Measurements from ENCODE around the gene TUBB2A. TPM values are rescaled to one million over a fixed set of nuclear protein-coding genes. Genes with fewer than 3 reads are reported as not detected.
A peak's percentile ranks its signal among the peaks of the same experiment; 100 is the strongest.
"Not testable (repeated sequence)": the region's sequence is repeated elsewhere in the genome, so short reads cannot be mapped to it uniquely, and the experiment has no call there.

The TUBB2A gene
- total RNA-seq (2014; rRNA removed; shearing (Covaris generic)), result 291 and 339 TPM in 2 replicates

DNA sequence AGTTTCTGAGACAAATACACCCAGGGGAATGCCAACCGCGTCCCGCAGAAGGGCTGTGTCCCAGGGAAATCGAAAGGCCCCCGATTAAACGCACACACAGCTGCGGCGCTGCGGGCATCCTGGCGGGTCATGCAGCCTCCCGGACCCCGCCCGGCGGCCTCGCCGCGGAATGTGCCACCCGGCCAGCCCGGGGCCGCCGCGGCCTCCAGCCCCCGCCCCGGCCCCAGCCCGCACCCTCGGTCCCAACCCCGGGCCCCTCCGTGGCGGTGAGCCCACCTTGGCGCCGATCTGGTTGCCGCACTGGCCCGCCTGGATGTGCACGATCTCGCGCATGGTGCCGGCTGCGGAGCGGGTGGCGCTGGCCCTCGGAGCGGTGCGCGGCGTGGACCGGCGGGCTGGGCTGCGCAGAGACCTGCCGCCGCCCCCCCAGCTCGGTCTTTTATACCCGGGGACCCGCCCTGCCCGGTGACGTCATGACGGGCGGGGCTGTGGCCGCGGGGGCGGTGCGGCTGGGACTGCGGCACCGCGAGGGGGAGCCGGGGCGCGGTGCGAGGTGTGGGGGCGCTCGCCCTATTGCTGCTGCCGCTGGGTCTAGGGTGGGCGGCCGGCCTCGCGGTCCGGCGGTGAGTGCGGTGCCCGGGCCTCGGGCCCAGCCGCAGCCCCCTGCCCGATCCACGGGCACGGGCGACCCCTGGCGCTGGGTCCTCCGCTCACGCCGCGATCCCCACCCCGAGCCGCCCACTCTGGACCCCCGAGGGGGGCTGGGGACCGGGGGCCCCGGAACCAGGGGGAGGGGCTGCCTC is at the start of gene TUBB2A:
Gene TUBB2A (minus strand): TSS at position 414 of the 803 bp plus-strand sequence. CDS start 81 bp downstream, at position 333.
- peak; percentile 54 for DNase-seq (ENCODE audit: low spot score)

DNA sequence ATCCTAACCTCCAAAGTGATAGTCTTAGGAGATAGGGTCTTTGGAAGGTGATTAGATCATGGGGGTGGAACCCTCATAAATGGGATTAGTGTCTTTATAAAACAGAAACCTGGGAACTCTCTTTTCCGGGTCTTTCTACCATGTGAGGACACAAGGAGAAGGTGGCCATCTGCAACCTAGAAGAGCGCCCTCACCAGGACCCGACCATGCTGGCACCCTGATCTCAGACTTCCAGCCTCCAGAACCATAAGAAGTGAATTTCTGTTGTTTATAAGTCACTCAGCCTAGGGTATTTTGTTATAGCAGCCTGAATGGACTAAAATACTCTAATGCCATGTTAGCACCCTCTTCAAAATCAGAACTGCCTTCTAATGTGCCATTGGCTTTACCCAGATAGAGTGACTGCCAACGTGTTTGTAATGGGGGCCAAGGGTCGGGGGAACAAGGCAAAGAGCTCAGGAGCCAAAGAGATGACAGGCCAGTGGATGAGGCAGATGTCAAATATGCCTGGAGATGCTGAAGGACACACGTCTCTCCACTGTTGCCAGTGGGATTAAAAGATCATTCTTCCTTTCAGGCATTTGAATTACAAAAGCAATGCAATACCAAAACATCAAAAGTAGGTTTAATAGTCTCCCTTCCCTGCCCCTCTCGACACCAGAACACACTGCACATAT is 49.1 kb upstream of the TUBB2A start:
- no peak for DNase-seq (ENCODE audit: low spot score)

DNA sequence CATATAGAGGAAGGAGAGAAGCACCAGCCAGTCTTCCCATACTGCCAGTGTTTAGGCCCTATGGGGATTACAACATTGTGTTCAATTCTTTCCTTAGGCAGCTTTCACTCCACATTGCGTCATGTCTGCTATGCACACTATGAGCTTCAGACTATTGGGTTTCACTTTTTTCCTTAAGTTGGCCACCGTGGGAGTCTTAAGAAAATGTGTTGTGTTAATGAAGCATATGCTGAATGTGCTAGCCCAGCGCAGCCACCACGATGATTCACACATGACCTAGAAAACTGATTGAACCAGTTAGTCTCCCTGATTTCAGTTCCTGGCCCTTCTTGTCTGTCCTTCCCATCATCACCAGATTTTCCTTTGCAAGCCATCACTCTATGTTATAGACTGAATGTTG is 48.6 kb upstream of the TUBB2A start:
- peak; percentile 36 for DNase-seq (ENCODE audit: low spot score)

DNA sequence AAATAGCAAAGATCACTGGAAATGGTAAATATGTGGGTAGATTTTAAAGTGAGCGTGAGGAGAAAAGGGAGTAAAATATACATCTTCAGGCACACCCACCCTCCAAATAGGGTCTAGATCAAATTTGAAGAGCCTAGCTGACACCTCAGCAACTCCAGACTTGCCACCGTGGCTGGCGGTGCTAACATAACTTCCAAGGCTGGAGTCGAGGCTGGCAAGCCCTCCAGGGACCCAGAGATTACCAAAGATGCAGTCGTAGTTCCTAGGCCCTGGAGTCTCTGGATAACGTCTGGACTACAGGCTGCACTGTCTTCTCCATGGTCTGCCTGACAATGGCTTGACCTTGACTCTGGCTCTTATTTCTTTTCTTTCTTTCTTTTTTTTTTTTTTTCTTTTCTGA is 47.6 kb upstream of the TUBB2A start:
- no peak for DNase-seq (ENCODE audit: low spot score)

DNA sequence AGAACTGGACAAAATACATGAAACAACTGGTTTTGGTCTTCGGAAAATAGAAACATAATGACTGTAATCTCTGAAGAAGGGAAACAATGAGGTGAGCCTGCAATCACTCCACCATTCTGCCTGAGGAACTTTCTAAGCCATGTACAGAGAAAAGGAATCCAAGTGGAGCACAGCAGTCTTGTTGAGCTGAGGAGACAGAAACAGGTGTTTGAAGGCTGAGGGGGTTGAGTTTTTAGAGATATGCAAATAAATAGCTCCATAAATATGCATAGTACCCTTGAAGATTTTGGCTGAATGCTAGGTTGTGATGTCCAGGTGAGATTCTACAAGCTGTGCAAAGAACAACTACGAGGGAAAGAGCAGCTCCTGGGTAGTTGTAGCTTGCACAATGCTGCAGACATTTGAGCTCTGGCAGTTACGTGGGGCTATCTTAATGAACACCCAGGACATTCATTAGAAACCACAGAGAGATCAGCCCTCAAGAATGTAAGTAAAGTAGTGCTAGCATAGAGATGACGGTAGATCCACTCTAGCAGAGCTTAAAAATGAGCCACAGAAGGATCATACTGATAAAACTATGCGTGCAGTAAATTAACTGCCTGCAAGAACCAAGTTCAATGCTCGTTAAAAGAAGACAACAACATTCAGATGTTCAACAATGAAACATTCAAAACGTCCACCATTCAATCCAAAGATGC is 45.8 kb upstream of the TUBB2A start:
- peak; percentile 54 for DNase-seq (ENCODE audit: low spot score)

DNA sequence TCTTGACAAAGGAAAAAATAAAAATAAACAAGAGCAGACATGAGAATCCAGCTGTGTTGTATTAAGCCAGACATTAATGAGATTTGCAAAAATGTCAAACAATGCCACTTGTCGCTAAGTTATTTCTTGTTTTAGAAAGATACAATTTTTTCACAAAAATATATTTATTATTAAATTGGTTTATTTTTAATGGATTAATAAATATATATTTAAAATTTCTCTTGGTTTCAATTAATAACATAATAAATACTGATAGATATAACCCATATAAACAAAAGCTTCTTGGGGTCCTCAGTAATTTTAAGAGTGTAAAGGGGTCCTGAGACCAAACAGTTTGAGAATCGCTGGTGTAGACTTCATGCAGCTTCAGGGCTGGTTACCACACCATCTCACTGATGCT is 44.0 kb upstream of the TUBB2A start:
- DNase-seq (ENCODE audit: low spot score), result no peak

DNA sequence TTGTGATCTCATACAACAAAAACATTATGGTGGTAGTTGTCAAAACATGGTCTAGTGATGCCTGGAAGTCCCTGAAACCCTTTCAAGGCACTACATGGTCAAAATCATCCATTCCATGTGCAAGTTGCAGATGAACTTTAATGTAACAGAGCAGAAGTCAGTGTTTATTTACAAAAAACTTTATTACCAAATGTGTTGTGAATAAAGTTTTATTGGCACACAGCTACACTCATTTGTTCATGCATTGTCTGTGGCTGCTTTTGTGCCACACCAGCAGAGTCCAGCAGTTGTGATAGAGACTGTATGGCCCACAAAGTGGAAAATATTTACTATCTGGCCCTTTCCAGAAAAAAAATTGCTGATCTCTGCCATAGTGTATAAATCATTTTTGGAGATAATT is 43.3 kb upstream of the TUBB2A start:
- DNase-seq (ENCODE audit: low spot score), result no peak

DNA sequence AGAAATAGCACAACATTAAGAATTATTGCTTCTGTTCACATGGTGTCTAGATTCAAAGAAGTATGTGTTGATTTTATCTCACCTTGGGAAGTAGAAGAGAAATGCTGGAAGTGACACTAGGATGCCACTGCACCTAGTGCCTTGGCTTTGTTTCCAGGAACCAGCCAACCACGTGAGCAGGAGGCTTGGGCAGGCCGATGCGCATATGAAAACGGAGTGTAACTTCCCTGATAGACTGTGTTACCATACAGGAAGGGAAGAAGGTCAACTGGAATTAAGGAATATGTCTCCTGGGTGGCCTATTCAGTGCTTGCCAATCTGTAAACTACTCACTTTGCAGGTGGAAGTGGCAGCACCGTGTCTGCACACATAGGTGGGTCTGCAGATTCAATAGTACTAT is 42.0 kb upstream of the TUBB2A start:
- DNase-seq (ENCODE audit: low spot score), result no peak

DNA sequence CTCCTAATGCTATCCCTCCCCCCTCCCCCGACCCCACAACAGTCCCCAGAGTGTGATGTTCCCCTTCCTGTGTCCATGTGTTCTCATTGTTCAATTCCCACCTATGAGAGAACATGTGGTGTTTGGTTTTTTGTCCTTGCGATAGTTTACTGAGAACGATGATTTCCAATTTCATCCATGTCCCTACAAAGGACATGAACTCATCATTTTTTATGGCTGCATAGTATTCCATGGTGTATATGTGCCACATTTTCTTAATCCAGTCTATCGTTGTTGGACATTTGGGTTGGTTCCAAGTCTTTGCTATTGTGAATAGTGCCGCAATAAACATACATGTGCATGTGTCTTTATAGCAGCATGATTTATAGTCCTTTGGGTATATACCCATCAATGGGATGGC is 40.4 kb upstream of the TUBB2A start:
- DNase-seq (ENCODE audit: low spot score), result not testable (repeated sequence)

DNA sequence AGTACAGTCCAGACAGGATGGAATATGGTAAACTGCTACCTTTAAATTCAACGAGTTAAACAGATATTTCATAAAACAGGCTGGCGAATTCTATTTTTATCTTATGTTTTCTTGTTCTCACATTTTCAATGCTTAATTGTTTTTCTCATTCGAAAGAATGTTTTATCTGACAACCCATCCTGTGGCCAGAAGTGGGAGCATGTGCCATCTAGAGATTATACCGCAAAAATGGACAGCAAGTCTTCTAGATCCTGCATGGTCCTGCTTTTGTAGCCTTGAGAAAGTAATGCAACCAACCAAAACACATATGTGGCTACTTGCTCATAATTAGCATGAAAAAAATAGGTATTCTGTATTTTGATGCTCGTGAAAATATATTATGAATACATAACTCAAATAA is 39.4 kb upstream of the TUBB2A start:
- DNase-seq (ENCODE audit: low spot score), result no peak

DNA sequence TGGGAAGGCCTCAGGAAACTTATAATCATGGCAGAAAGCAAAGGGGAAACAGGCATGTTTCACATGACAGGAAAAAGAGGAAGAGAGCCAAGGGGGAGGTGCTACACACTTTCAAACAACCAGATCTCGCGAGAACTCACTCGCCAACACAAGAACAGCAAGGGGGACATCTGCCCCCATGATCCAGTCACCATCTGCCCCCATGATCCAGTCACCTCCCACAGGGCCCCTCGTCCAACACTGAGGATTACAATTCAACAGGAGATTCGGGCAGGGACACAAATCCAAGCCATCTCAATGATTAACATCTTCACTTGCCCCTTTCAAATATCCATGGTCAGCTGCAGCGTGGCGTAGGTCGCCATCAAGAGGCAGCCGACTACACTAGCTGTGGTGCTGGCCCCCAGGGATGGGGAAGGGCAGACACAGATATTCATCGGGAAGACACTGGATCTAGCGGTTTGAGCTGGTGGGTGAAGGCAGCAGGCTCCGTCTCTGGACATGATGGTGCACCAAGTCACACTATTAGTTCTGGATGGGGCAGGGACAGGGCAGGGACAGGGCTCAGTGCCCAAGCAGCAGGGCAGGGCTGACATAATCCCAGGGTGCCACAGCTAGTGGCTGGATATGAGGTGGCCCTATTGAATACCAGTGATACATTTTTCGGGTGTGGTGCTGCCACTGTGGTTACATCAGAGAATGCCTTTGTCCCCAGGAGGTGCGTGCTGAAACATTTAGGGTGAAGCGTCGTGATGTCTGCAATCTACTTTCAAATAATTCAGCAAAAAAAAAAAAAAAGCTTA is 38.6 kb upstream of the TUBB2A start:
- peak; percentile 72 for DNase-seq (ENCODE audit: low spot score)

DNA sequence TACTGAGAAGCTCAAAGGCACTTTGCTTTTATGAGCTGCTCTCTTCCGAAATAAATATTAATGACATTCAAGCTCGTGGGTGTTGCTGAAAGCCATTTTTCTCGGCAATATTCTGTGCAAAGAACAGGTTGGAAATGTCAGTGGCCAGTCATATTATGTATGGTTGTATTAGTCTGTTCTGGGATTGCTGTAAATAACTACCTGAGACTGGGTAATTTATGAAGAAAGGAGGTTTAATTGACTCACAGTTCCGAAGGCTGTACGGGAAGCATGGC is 38.0 kb upstream of the TUBB2A start:
- DNase-seq (ENCODE audit: low spot score), result no peak

DNA sequence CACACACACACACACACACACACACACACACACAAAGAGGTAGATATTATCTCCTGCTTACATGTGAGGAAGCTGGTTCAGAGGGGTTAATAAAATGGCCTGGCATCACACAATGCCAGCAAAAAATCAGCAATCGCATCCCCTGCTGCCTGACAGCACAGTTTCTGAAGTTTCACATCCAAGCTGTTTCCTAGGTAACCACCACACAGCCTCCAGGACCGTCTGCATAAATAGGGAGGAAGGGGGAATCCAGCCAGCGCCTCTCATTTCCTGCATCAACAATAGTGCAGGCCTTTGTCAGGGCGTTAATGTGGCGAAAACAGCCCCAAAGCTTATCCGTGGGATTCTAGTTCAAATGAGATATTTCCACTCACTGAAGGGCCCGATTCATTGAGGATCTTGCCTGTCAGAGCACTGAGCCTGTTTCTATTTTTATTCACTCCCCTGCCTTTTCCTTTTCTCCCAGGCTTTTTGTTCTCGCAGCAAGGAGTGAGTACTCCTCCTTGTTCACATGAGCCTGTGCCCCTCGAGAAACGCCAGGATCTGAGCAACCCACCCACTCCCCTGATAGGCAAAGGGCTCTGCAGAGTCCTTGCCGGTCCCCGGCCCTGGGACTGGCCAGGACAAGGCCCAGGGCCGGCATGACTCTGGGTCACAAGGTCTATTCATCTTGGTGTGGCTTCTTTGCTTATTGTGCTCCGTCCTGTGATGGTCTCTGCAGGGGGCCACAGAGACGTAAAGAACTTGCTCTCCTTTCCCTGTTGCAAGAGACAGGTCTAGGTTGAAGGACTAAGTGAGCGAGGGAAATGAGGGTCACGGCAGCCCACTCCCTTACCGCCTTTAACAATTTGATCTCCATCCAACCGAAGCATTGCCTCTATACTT is 37.4 kb upstream of the TUBB2A start:
- peak; percentile 55 for DNase-seq (ENCODE audit: low spot score)

DNA sequence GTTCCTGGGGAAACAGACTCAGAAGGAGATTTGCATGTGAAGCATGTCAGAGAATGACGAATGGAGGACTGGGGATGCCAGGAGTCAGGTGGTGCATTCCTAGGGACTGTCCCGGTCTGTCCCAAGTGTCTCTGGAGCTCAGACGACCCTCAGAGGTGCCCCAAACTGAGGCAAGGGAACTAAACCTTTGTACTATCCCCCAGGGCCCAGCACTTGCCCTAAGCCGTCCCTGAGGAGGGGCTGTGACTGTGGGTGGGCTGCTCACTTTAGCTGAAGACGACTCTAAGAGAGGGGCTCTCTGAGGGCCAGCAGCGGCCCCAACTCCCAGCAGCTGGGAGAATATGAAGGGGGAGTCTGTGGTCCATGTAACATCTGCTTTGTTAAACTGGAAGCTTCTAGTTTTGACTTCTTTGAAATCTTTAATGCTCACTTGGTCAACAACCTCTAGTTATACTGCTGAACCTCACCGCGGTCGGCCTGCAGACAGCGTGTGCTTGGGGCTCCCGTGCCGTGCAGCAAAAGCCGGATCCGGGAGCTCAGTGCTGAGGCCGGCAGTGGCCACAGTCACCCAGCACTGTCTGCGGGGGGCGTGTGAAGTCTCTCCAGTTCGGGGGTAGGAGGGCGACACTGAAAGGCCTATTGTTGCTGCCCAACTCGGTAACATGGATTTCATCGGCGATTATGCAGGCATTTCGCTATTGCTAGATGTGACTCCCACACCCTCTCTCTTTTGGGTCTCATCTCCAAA is 35.9 kb upstream of the TUBB2A start:
- DNase-seq (ENCODE audit: low spot score), result no peak

DNA sequence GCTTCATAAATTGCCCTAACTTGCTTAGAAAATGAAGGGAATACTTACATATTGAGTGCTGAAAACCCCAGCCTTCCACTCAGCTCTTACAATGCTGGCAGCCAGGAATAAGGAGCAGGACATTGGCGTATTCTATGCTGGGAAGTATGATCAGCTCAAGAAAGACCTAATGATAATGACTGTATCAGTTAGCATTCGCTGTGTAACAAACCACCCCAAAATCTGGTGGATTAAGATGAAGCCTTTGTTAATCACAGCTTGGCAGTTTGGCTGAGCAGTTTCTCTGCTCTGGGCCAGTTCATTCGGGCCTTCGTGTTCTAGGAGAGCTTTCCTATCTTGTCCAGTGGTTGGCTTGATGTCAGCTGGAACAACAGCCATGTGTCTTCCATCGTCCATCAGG is 33.4 kb upstream of the TUBB2A start:
- DNase-seq (ENCODE audit: low spot score), result no peak

DNA sequence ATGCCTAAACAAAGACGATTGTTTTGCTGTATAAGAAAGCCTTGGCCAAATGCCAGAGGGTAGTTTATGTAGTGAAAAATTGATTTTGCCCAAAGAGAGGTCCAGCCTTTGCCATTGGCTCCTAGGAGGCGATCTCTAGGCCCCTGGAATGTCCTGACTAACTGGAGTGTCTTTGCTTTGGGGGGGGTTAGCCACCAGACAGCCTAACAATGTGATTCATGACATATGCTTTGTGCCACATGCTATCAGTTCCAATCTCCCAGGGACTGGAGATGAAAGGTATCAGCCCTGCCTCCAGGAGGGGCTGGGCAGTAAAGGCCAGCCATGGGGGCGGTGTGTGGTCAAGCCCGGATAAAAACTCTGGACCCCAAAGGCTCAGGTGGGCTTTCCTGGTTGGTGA is 32.7 kb upstream of the TUBB2A start:
- DNase-seq (ENCODE audit: low spot score), result no peak

DNA sequence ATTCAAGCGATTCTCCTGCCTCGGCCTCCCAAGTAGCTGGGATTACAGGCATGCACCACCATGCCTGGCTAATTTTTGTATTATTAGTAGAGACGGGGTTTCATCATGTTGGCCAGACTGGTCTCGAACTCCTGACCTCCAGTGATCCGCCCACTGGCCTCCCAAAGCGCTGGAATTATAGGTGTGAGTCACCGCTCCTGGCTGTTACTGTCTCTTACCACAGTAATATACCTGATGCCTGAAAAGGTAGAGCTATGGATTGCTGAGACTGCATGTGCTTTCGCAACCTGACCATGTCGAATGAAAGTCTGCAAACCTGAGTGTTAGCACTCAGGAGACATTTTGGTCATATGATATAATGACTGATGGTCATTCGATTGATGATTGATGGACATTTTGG is 31.8 kb upstream of the TUBB2A start:
- DNase-seq (ENCODE audit: low spot score), result not testable (repeated sequence)

DNA sequence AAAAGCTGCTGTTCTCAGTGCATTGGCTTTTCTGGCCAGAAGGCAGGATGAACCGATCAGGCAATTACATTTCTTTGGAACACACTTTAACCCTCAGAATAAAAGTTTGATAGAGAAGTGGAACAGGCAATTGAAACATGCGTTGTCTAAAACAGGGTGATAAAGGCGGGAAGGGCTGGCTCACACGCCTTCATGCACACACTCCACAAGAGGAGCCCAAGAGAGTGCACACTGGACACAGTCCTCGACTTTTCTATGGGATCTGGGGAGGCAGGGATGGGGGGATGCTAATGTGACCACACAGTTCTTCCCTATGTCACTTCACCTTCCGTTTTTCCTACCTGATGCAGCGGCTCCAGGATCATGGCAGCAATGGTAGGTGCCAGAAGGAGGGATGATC is 30.9 kb upstream of the TUBB2A start:
- DNase-seq (ENCODE audit: low spot score), result no peak

DNA sequence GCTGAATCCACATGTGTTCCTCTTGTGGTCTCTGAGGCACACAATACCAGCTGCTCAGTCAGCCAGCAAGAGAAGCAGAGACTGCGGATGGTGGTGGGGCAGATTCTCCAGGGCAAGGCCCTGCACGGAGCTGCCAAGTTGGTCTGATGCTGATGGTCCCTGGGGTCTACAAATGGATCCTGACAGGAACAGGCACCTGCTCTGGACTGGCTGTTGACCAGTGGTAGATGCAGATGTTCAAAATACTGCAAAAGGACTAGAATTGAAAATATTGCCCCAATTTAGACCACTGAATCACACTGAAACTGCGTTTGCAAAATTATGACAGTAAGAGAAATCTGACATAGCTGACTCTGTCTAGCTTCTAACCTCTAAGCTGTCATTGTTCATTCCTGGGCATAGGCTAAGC is 29.6 kb upstream of the TUBB2A start:
- DNase-seq (ENCODE audit: low spot score), result no peak

DNA sequence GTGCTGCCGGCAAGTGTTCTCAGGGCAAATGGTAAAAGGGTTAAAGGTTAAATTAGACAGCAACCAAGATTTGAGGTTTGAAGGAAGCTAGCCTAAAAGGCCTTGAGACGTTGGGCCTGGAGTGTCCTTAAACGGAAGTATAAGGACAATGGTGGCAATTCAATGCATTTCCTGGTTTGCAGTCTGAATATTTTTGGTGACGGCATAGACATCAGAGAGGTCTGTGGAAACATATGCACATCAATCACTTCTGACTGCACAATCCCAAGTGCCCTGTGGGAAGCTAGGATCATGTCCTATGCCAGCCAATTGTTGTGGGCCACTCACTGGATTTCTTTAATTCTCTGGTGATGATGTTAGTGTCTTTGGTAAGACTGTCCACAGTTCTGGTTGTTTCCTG is 25.7 kb upstream of the TUBB2A start:
- DNase-seq (ENCODE audit: low spot score), result no peak
